Muscle layer of colon (tissue), 2 donors: ENCODE data around the gene IFNAR1.

ENCODE experiments used
- H3K27ac ChIP-seq: one replicate; pipeline ENCODE4 v1.7.0; 2013; ENCODE audit warnings: low read depth, mild to moderate bottlenecking, low read length, moderate library complexity
- H3K27me3 ChIP-seq, 2 donors: one replicate each; pipeline ENCODE4 v1.7.0; 2013; ENCODE audit warnings: low read length in 2 of 2, mild to moderate bottlenecking in 2 of 2; ENCODE audit not compliant: insufficient read depth in 2 of 2, control insufficient read depth in 1 of 2
- H3K36me3 ChIP-seq: one replicate; pipeline ENCODE4 v1.7.0; 2013; ENCODE audit warnings: mild to moderate bottlenecking, low read length; ENCODE audit not compliant: insufficient read depth
- H3K4me1 ChIP-seq: one replicate; pipeline ENCODE4 v1.7.0; 2013; ENCODE audit warnings: mild to moderate bottlenecking, low read length; ENCODE audit not compliant: insufficient read depth
- H3K4me3 ChIP-seq, 2 donors: one replicate each; pipeline ENCODE4 v1.7.0; 2013; ENCODE audit warnings: low read length in 2 of 2, low read depth in 1 of 2, mild to moderate bottlenecking in 1 of 2, moderate library complexity in 1 of 2
- H3K9ac ChIP-seq: one replicate; pipeline ENCODE4 v1.7.0; 2013; ENCODE audit warnings: low read length
- H3K9me3 ChIP-seq: one replicate; pipeline ENCODE4 v1.7.0; 2013; ENCODE audit warnings: mild to moderate bottlenecking, low read length
- donor health status: abdominal sarcoma.
- donor health status: Adenocarcinoma of cecum.

Gene IFNAR1

GRCh38 chr21:33324291-33325221 is at the start of gene IFNAR1:
Gene IFNAR1, plus strand, starts transcription at chr21:33324970. Its CDS starts 86 bp downstream, at chr21:33325056.
- Histone ChIP-seq H3K27ac (peak within 1 kb of the TSS; percentile 100), H3K4me1 (peaks cover 14% of the 10 kb centered on the region), H3K4me3 (peak within 1 kb of the TSS; percentile 83 to 86), H3K27me3 (no peaks in the 10 kb centered on the region), H3K36me3 (no peaks in the 10 kb centered on the region), H3K9ac (peak within 1 kb of the TSS; percentile 84), H3K9me3 (no peaks in the 10 kb centered on the region)

GRCh38 chr21:33278721-33279120 is 46.0 kb upstream of the IFNAR1 start:
- no peak overlapping the region for H3K4me3 ChIP-seq
- H3K9me3 ChIP-seq = no peaks in the 10 kb centered on the region
- no peaks in the 10 kb centered on the region for H3K27me3 ChIP-seq
- H3K9ac ChIP-seq = no peak overlapping the region
- peaks cover 19% of the 10 kb centered on the region for H3K36me3 ChIP-seq
- no peak overlapping the region for H3K27ac ChIP-seq
- no peaks in the 10 kb centered on the region for H3K4me1 ChIP-seq

GRCh38 chr21:33279330-33279820 is 45.4 kb upstream of the IFNAR1 start:
- Histone ChIP-seq H3K9me3 (no peaks in the 10 kb centered on the region), H3K36me3 (peaks cover 22% of the 10 kb centered on the region), H3K4me1 (no peaks in the 10 kb centered on the region), H3K4me3 (no peak overlapping the region), H3K9ac (no peak overlapping the region), H3K27ac (no peak overlapping the region), H3K27me3 (no peaks in the 10 kb centered on the region)

- Histone ChIP-seq H3K4me3 (no peak overlapping the region), H3K9ac (no peak overlapping the region), H3K27me3 (no peaks in the 10 kb centered on the region), H3K4me1 (no peaks in the 10 kb centered on the region), H3K27ac (no peak overlapping the region), H3K36me3 (peaks cover 18% of the 10 kb centered on the region), H3K9me3 (no peaks in the 10 kb centered on the region)
Observed at GRCh38 chr21:33281096-33281652, 43.6 kb upstream of the IFNAR1 start.

GRCh38 chr21:33283203-33283602 is 41.6 kb upstream of the IFNAR1 start:
- H3K4me1 ChIP-seq = no peaks in the 10 kb centered on the region
- no peak overlapping the region for H3K4me3 ChIP-seq
- H3K27ac ChIP-seq = no peak overlapping the region
- H3K9me3 ChIP-seq = no peaks in the 10 kb centered on the region
- no peaks in the 10 kb centered on the region for H3K27me3 ChIP-seq
- H3K36me3 ChIP-seq = peaks cover 18% of the 10 kb centered on the region
- no peak overlapping the region for H3K9ac ChIP-seq

- Histone ChIP-seq H3K4me1 (no peaks in the 10 kb centered on the region), H3K27me3 (no peaks in the 10 kb centered on the region), H3K36me3 (peaks cover 20% of the 10 kb centered on the region), H3K9me3 (no peaks in the 10 kb centered on the region), H3K9ac (no peak overlapping the region), H3K27ac (no peak overlapping the region), H3K4me3 (no peak overlapping the region)
Observed at GRCh38 chr21:33286076-33286475, 38.7 kb upstream of the IFNAR1 start.

GRCh38 chr21:33286600-33287456 is 37.9 kb upstream of the IFNAR1 start:
- Histone ChIP-seq H3K36me3 (peaks cover 25% of the 10 kb centered on the region), H3K4me1 (no peaks in the 10 kb centered on the region), H3K9me3 (no peaks in the 10 kb centered on the region), H3K9ac (no peak overlapping the region), H3K4me3 (no peak overlapping the region), H3K27ac (no peak overlapping the region), H3K27me3 (no peaks in the 10 kb centered on the region)

- H3K36me3 ChIP-seq = peaks cover 29% of the 10 kb centered on the region
- no peaks in the 10 kb centered on the region for H3K4me1 ChIP-seq
- no peaks in the 10 kb centered on the region for H3K27me3 ChIP-seq
- no peak overlapping the region for H3K27ac ChIP-seq
- H3K9ac ChIP-seq = no peak overlapping the region
- no peaks in the 10 kb centered on the region for H3K9me3 ChIP-seq
- H3K4me3 ChIP-seq = no peak overlapping the region
Observed at GRCh38 chr21:33289199-33289819, 35.5 kb upstream of the IFNAR1 start.

- H3K4me3 ChIP-seq = no peak overlapping the region
- no peaks in the 10 kb centered on the region for H3K27me3 ChIP-seq
- no peak overlapping the region for H3K27ac ChIP-seq
- no peaks in the 10 kb centered on the region for H3K4me1 ChIP-seq
- no peak overlapping the region for H3K9ac ChIP-seq
- H3K9me3 ChIP-seq = no peaks in the 10 kb centered on the region
- H3K36me3 ChIP-seq = peaks cover 29% of the 10 kb centered on the region
Observed at GRCh38 chr21:33290441-33290840, 34.3 kb upstream of the IFNAR1 start.

GRCh38 chr21:33291686-33292085 is 33.1 kb upstream of the IFNAR1 start:
- no peak overlapping the region for H3K9ac ChIP-seq
- no peak overlapping the region for H3K27ac ChIP-seq
- H3K36me3 ChIP-seq = peaks cover 35% of the 10 kb centered on the region
- H3K4me3 ChIP-seq = no peak overlapping the region
- no peaks in the 10 kb centered on the region for H3K4me1 ChIP-seq
- H3K27me3 ChIP-seq = no peaks in the 10 kb centered on the region
- H3K9me3 ChIP-seq = no peaks in the 10 kb centered on the region

GRCh38 chr21:33292724-33293123 is 32.0 kb upstream of the IFNAR1 start:
- Histone ChIP-seq H3K27ac (no peak overlapping the region), H3K27me3 (no peaks in the 10 kb centered on the region), H3K4me3 (no peak overlapping the region), H3K4me1 (no peaks in the 10 kb centered on the region), H3K9ac (no peak overlapping the region), H3K36me3 (peaks cover 35% of the 10 kb centered on the region), H3K9me3 (no peaks in the 10 kb centered on the region)
